ENCODE results near the gene NCKIPSD. TPM values are rescaled to one million over a fixed set of nuclear protein-coding genes. Genes with fewer than 3 reads are reported as not detected.

NCKIPSD gene
- 15.8 and 19.2 TPM in 2 replicates for total RNA-seq

GRCh38 chr3:48685603-48686511 lies at the start of gene NCKIPSD:
TSS of gene NCKIPSD (minus strand) at chr3:48685915. CDS start at chr3:48685807, 108 bp downstream.

GRCh38 chr3:48716982-48717746 lies 31.4 kb upstream of the NCKIPSD start, which contains the start of gene IP6K2:
TSS of gene IP6K2 (minus strand) at chr3:48717221. CDS start at chr3:48695291, 21,930 bp downstream.

GRCh38 chr3:48662753-48663488 lies 22.8 kb downstream of the NCKIPSD start, which contains the start of gene CELSR3:
TSS of gene CELSR3 (minus strand) at chr3:48662886. CDS start at chr3:48662634, 252 bp downstream.

GRCh38 chr3:48635222-48636021 lies 50.3 kb downstream of the NCKIPSD start, which contains the start of gene SLC26A6:
TSS of gene SLC26A6 (minus strand) at chr3:48635461. CDS start at chr3:48635393, 68 bp downstream.

Other genes with a start within 250 kb of the NCKIPSD start
- 30.1 and 39.5 TPM in 2 replicates for gene CCDC51, start 245.8 kb downstream of the NCKIPSD start, total RNA-seq
- gene TMA7, start 245.7 kb downstream of the NCKIPSD start, total RNA-seq: 383 and 572 TPM in 2 replicates
- 5.0 and 10.8 TPM in 2 replicates for gene ATRIP, start 239.2 kb downstream of the NCKIPSD start, total RNA-seq
- gene SHISA5, start 181.7 kb downstream of the NCKIPSD start, total RNA-seq: 173 and 174 TPM in 2 replicates
- 10.7 and 12.0 TPM in 2 replicates for gene PFKFB4, start 129.1 kb downstream of the NCKIPSD start, total RNA-seq
- 6.1 and 6.7 TPM in 2 replicates for gene UCN2, start 122.1 kb downstream of the NCKIPSD start, total RNA-seq
- 121 and 323 TPM in 2 replicates for gene COL7A1, start 90.6 kb downstream of the NCKIPSD start, total RNA-seq
- 599 and 603 TPM in 2 replicates for gene UQCRC1, start 76.3 kb downstream of the NCKIPSD start, total RNA-seq
- not detected in 2 replicates for gene TMEM89, start 64.1 kb downstream of the NCKIPSD start, total RNA-seq
- gene SLC26A6, start 50.5 kb downstream of the NCKIPSD start, total RNA-seq: 52.5 and 53.9 TPM in 2 replicates
- gene CELSR3, start 23.0 kb downstream of the NCKIPSD start, total RNA-seq: 1.0 and 1.1 TPM in 2 replicates
- gene IP6K2, start 31.3 kb upstream of the NCKIPSD start, total RNA-seq: 53.0 and 55.1 TPM in 2 replicates
- gene PRKAR2A, start 162.0 kb upstream of the NCKIPSD start, total RNA-seq: 26.9 and 29.5 TPM in 2 replicates
- 8.1 and 15.5 TPM in 2 replicates for gene SLC25A20, start 213.0 kb upstream of the NCKIPSD start, total RNA-seq
- gene ARIH2, start 232.9 kb upstream of the NCKIPSD start, total RNA-seq: 51.1 and 69.0 TPM in 2 replicates

Measured in hair follicular keratinocyte (primary cell).